Lung (tissue), 12 donors: ENCODE data around the gene ARHGAP42. TPM values are rescaled to one million over a fixed set of nuclear protein-coding genes. Genes with fewer than 3 reads are reported as not detected.
A peak's percentile ranks its signal among the peaks of the same experiment; 100 is the strongest.

Experiments
- ATAC-seq: fragments of 200-7000 bp; cut with Tn5 transposase; one replicate; pipeline ENCODE4 v1.9.1; 2020; ENCODE audit warnings: moderate number of reproducible peaks; ENCODE audit not compliant: insufficient read depth, low FRiP score
- DNase-seq, 3 donors: peaks; one replicate each; pipeline ENCODE4 v3.0.0-alpha.2; 2013 to 2017
- H3K27ac ChIP-seq, 2 donors: one replicate each; pipeline ENCODE4 v1.5.1; 2013; ENCODE audit warnings: mild to moderate bottlenecking in 2 of 2, moderate library complexity in 2 of 2, control low read depth in 1 of 2, inconsistent platforms in 1 of 2, low read depth in 1 of 2, low read length in 1 of 2
- H3K27me3 ChIP-seq, 3 donors: one replicate each; pipeline ENCODE4 v1.5.1; 2013; ENCODE audit warnings: low read length in 2 of 3; ENCODE audit not compliant: control insufficient read depth in 3 of 3, insufficient read depth in 3 of 3
- H3K36me3 ChIP-seq, 4 donors: one replicate each; pipeline ENCODE4 v1.5.1; 2013; ENCODE audit warnings: low read length in 4 of 4, mild to moderate bottlenecking in 1 of 4, moderate library complexity in 1 of 4; ENCODE audit not compliant: control insufficient read depth in 4 of 4, insufficient read depth in 4 of 4
- H3K4me1 ChIP-seq, 5 donors: one replicate each; pipeline ENCODE4 v1.5.1; 2013; ENCODE audit warnings: low read length in 5 of 5, mild to moderate bottlenecking in 2 of 5, moderate library complexity in 1 of 5; ENCODE audit not compliant: control insufficient read depth in 5 of 5, insufficient read depth in 5 of 5
- H3K4me3 ChIP-seq: one replicate; pipeline ENCODE4 v1.5.1; 2013; ENCODE audit warnings: mild to moderate bottlenecking, control low read depth, moderate library complexity
- H3K9ac ChIP-seq, 2 donors: one replicate each; pipeline ENCODE4 v1.5.1; 2013; ENCODE audit warnings: low read length in 2 of 2, control low read depth in 1 of 2; ENCODE audit not compliant: insufficient read depth in 1 of 2
- H3K9me3 ChIP-seq, 4 donors: one replicate each; pipeline ENCODE4 v1.5.1; 2013; ENCODE audit warnings: low read length in 3 of 4, mild to moderate bottlenecking in 1 of 4, moderate library complexity in 1 of 4; ENCODE audit not compliant: control insufficient read depth in 4 of 4, insufficient read depth in 3 of 4
- WGBS, 2 donors: extraction: QIAGEN DNeasy Blood & Tissue Kit; methylation state at CpG; one replicate each; pipeline ENCODE4 v1.1.7; 2013; 5-methylcytosine and 5-hydroxymethylcytosine counted together
- polyA plus RNA-seq, 2 donors: library from polyadenylated mRNA; stranded (reverse); fragments of 200-250 nt; gene quantifications; one replicate each; pipeline ENCODE4 v1.2.1, GENCODE V29; 2013
- total RNA-seq, 2 donors: library from RNA; depleted of rRNA in 1 of 2; stranded (reverse); fragments of >200 nt in 1 of 2; gene quantifications; one replicate each; pipeline ENCODE4 v1.2.1, GENCODE V29; 2014 to 2021
- TF ChIP-seq, protein P1 (sequence below): IDR thresholded peaks from 2 replicates; pipeline ENCODE4 v1.5.1; 2012; ENCODE audit warnings: mild to moderate bottlenecking; ENCODE audit errors: control extremely low read depth, extremely low read depth
- donor health status: control.
- donor health status: control.
- donor health status: Bipolar disorder and iron deficiency.
- donor health status: healthy.
- donor health status: DM: yes; HTN: yes; CAD: no.

The ARHGAP42 gene
- total and polyA plus RNA-seq, 4 donors, result 4.1 to 58.6 (median 10.3) TPM

GRCh38 chr11:100942016-100942415, 254.9 kb downstream of the ARHGAP42 start:
- Histone ChIP-seq H3K4me3 (no peak overlapping the region), H3K4me1 (peaks cover 0 to 18% (median 5%) of the 10 kb centered on the region in 5 donors), H3K27me3 (no peaks in the 10 kb centered on the region), H3K27ac (no peak overlapping the region), H3K9ac (no peak overlapping the region), H3K36me3 (peaks cover 0 to 7% (median 3%) of the 10 kb centered on the region in 4 donors), H3K9me3 (no peaks in the 10 kb centered on the region)
- peak; percentile 88 to 93 (median 92) for DNase-seq
- ATAC-seq, result no peak
- TF ChIP-seq, protein P1, sequence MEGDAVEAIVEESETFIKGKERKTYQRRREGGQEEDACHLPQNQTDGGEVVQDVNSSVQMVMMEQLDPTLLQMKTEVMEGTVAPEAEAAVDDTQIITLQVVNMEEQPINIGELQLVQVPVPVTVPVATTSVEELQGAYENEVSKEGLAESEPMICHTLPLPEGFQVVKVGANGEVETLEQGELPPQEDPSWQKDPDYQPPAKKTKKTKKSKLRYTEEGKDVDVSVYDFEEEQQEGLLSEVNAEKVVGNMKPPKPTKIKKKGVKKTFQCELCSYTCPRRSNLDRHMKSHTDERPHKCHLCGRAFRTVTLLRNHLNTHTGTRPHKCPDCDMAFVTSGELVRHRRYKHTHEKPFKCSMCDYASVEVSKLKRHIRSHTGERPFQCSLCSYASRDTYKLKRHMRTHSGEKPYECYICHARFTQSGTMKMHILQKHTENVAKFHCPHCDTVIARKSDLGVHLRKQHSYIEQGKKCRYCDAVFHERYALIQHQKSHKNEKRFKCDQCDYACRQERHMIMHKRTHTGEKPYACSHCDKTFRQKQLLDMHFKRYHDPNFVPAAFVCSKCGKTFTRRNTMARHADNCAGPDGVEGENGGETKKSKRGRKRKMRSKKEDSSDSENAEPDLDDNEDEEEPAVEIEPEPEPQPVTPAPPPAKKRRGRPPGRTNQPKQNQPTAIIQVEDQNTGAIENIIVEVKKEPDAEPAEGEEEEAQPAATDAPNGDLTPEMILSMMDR, result no peak
- 55 to 67% methylated on average over 4 of the region's 4 CpGs for WGBS, 2 donors

DNA sequence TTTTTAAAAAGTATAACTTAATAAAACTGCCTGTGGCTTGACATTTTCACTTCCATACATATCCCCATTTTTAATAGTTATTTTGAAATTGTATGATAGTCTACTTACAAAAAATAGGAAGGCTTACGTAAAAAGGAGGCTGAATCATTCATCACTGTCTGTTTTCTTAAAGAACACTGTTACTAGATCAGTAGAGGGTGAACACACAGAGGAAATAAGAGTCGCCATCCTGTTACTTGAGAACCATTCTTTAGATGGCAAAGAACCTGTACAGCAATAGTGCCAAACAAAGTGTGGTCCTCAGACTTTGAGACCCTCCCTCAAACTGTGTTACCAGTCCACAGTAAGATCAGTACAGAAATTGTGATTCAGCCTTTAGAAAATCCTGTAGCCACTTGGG, 261.8 kb downstream of the ARHGAP42 start:
- Histone ChIP-seq H3K4me3 (no peak overlapping the region), H3K36me3 (peaks cover 0 to 6% (median 0%) of the 10 kb centered on the region in 4 donors), H3K27me3 (no peaks in the 10 kb centered on the region), H3K9me3 (no peaks in the 10 kb centered on the region), H3K9ac (no peak overlapping the region), H3K4me1 (no peaks in the 10 kb centered on the region), H3K27ac (no peak overlapping the region)
- no peak for ATAC-seq
- TF ChIP-seq, protein P1, result no peak
- DNase-seq, result no peak
- WGBS, 2 donors, result 89 to 93% methylated on average over 2 of the region's 2 CpGs

DNA sequence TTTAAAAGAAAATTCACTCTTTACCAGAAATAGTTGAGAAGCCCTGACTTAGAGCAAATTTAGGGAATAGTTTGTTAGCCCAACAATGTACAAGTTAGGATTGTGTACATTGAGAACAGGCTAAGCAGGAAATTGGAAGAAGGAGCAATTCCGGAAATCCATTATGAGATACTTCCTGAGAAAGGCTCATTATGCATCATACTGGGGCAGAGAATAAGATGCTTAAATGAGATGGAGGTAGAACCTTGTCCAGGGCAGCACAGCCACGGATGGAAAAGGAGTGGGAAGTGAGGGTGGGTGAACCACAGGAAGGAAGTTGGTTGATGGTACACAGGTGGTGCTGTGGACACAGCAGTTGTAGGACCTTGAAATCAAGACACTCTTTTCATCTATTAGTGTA, 262.4 kb downstream of the ARHGAP42 start:
- Histone ChIP-seq H3K9me3 (no peaks in the 10 kb centered on the region), H3K36me3 (peaks cover 0 to 6% (median 0%) of the 10 kb centered on the region in 4 donors), H3K9ac (no peak overlapping the region), H3K4me3 (no peak overlapping the region), H3K27me3 (no peaks in the 10 kb centered on the region), H3K4me1 (no peaks in the 10 kb centered on the region), H3K27ac (no peak overlapping the region)
- TF ChIP-seq, protein P1, result no peak
- DNase-seq (no peak), ATAC-seq (no peak)
- 42 to 48% methylated on average over 2 of the region's 2 CpGs for WGBS, 2 donors

GRCh38 chr11:100955318-100955717, 268.2 kb downstream of the ARHGAP42 start:
- DNase-seq (no peak), ATAC-seq (no peak)
- no peaks in the 10 kb centered on the region for H3K27me3 ChIP-seq
- H3K4me3 ChIP-seq, result no peak overlapping the region
- H3K9ac ChIP-seq, result no peak overlapping the region
- no peaks in the 10 kb centered on the region for H3K4me1 ChIP-seq
- no peak overlapping the region for H3K27ac ChIP-seq
- no peaks in the 10 kb centered on the region for H3K36me3 ChIP-seq
- no peaks in the 10 kb centered on the region for H3K9me3 ChIP-seq
- TF ChIP-seq, protein P1, result no peak
- WGBS, 2 donors, result 93 to 97% methylated on average over 1 of the region's 1 CpG
